MM.1S (cell line): Measurements from ENCODE around the gene TIFAB.

Experiments used
- DNase-seq: peaks from one replicate; pipeline ENCODE4 v3.0.0-alpha.2; 2015
- H2AFZ ChIP-seq: fragments of 300-600 bp; sonication (generic); 2 replicates; pipeline ENCODE4 v1.6.0; 2016; ENCODE audit warnings: antibody characterized with exemption, low read length
- H3F3A ChIP-seq: fragments of 300-600 bp; sonication (generic); 2 replicates; pipeline ENCODE4 v1.6.1; 2016; ENCODE audit warnings: mild to moderate bottlenecking, antibody characterized with exemption, low read length, moderate library complexity, mixed read lengths; ENCODE audit not compliant: insufficient read depth
- H3K27ac ChIP-seq: fragments of 300-600 bp; sonication (generic); 2 replicates; pipeline ENCODE4 v1.5.1; 2016; ENCODE audit warnings: mild to moderate bottlenecking, low read length
- H3K27me3 ChIP-seq: fragments of 300-600 bp; sonication (generic); replicated peaks from 2 replicates; pipeline ENCODE4 v1.6.0; 2016; ENCODE audit warnings: low read length; ENCODE audit not compliant: insufficient read depth
- H3K36me3 ChIP-seq: fragments of 300-600 bp; sonication (generic); replicated peaks from 2 replicates; pipeline ENCODE4 v1.6.1; 2016; ENCODE audit warnings: mild to moderate bottlenecking, low read length, mixed read lengths; ENCODE audit not compliant: insufficient read depth
- H3K4me1 ChIP-seq: fragments of 300-600 bp; sonication (generic); 2 replicates; pipeline ENCODE4 v1.6.1; 2016; ENCODE audit warnings: low read length, mixed read lengths
- H3K4me2 ChIP-seq: fragments of 300-600 bp; sonication (generic); 2 replicates; pipeline ENCODE4 v1.6.0; 2016; ENCODE audit warnings: low read depth, low read length
- H3K4me3 ChIP-seq: fragments of 300-600 bp; sonication (generic); 2 replicates; pipeline ENCODE4 v1.5.1; 2016; ENCODE audit warnings: low read length, mixed read lengths
- H3K79me2 ChIP-seq: fragments of 300-600 bp; sonication (generic); 2 replicates; pipeline ENCODE4 v1.6.1; 2016; ENCODE audit warnings: mixed run types, low read length, mixed read lengths
- H3K9ac ChIP-seq: fragments of 300-600 bp; sonication (generic); 2 replicates; pipeline ENCODE4 v1.6.1; 2016; ENCODE audit warnings: low read length, mixed read lengths
- H3K9me2 ChIP-seq: fragments of 300-600 bp; sonication (generic); replicated peaks from 2 replicates; pipeline ENCODE4 v1.6.1; 2016; ENCODE audit warnings: mild to moderate bottlenecking, low read length, mixed read lengths; ENCODE audit not compliant: insufficient read depth
- H3K9me3 ChIP-seq: fragments of 300-600 bp; sonication (generic); replicated peaks from 2 replicates; pipeline ENCODE4 v1.6.1; 2016; ENCODE audit warnings: mild to moderate bottlenecking, low read length, mixed read lengths; ENCODE audit not compliant: insufficient read depth
- H4K20me1 ChIP-seq: fragments of 300-600 bp; sonication (generic); 2 replicates; pipeline ENCODE4 v1.6.1; 2016; ENCODE audit warnings: mild to moderate bottlenecking, low read length, moderate library complexity, mixed read lengths; ENCODE audit not compliant: insufficient read depth
- EZH2 ChIP-seq: fragments of 300-600 bp; sonication (generic); optimal IDR thresholded peaks from 2 replicates; pipeline ENCODE3; 2017; ENCODE audit warnings: low read depth, mild to moderate bottlenecking, antibody characterized with exemption, low read length, mixed read lengths
- EZH2phosphoT487 ChIP-seq: fragments of 300-600 bp; sonication (generic); IDR thresholded peaks from 2 replicates; pipeline ENCODE4 v1.6.1; 2018; ENCODE audit warnings: antibody characterized with exemption, low read length
- TF ChIP-seq, protein P1 (sequence below): fragments of 300-600 bp; sonication (generic); IDR thresholded peaks from 2 replicates; pipeline ENCODE4 v1.5.1; 2016; ENCODE audit warnings: antibody characterized with exemption, low read length, mixed read lengths

The TIFAB gene

DNA sequence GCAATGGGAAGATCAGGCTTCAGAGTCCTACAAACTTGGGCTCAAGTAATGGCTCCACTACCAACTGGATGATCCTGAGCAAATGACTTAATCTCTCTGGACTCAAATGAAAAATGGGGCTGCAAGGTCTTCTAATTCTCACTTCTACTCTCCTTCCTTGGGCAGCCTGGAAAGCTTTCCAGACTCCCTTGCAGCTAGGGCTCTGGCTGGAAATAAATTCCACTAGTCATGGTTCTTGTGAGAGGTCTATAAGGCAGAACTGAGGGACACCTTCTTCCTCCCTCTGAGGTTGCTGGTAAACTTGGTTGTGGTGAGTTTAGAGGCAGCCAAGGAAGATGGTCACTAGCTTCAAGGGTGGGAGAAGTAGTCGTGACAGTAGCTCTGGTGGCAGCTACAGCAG is 23.6 kb downstream of the TIFAB start:
- Histone ChIP-seq H3K4me3 (no peak overlapping the region), H3K79me2 (no peaks in the 10 kb centered on the region), H3K4me1 (no peaks in the 10 kb centered on the region), H3K4me2 (no peak overlapping the region), H3K36me3 (no peaks in the 10 kb centered on the region), H3K9me2 (no peaks in the 10 kb centered on the region), H3K27me3 (no peaks in the 10 kb centered on the region), H3K27ac (no peak overlapping the region), H3K9ac (no peak overlapping the region), H3K9me3 (no peaks in the 10 kb centered on the region), H3F3A (no peaks in the 10 kb centered on the region), H4K20me1 (no peaks in the 10 kb centered on the region), H2AFZ (no peak overlapping the region)
- no peak for DNase-seq
- TF ChIP-seq, protein P1, sequence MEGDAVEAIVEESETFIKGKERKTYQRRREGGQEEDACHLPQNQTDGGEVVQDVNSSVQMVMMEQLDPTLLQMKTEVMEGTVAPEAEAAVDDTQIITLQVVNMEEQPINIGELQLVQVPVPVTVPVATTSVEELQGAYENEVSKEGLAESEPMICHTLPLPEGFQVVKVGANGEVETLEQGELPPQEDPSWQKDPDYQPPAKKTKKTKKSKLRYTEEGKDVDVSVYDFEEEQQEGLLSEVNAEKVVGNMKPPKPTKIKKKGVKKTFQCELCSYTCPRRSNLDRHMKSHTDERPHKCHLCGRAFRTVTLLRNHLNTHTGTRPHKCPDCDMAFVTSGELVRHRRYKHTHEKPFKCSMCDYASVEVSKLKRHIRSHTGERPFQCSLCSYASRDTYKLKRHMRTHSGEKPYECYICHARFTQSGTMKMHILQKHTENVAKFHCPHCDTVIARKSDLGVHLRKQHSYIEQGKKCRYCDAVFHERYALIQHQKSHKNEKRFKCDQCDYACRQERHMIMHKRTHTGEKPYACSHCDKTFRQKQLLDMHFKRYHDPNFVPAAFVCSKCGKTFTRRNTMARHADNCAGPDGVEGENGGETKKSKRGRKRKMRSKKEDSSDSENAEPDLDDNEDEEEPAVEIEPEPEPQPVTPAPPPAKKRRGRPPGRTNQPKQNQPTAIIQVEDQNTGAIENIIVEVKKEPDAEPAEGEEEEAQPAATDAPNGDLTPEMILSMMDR = no peak
- TF ChIP-seq EZH2 (no peak), EZH2phosphoT487 (no peak)

DNA sequence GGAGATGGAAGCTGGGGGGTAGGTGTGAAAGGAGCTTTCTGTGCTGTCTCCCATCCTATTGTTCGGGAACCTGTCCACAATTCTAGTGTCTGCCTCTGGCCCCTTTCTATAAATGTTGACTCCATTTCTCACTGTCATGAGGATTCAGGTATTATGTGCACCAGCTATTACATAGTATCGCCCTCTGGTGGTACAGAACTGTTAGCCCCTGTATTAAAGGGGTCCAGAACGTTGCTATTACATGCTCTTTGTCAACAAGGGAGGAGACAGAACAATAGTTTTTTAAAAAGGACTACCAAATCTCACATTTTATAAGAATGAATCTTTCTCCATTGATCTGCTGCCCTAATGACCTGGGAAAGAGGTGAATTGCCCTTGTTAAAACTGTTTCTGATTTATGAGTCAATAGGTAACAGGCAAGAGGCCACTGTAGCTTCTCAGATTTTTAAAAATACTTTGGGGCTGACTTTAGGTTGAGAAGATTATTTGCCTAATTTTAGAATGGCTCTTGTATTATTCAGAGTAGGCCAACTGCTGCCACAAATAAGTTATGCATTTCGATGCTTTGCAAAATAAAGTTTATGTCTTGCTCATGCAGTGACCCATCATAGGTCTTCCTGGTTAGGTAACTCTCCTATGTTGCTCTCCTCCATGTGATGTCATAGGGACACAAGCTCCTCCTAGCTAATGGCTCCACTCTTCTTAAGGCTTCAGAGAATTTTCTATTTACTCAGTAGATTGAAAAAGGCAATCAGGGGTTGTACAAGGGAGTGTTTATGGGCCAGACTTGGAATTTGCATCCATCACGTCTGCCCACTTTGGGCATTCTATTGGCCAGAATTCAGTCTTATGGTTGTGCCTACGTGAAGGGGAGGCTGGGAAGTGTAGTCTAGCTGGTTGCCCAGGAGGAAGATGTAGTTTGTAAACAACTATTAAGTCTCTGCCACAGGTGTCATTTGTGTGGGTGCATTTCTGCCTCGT is 25.8 kb downstream of the TIFAB start:
- H3K4me3 ChIP-seq = no peak overlapping the region
- no peaks in the 10 kb centered on the region for H3K9me2 ChIP-seq
- H2AFZ ChIP-seq = no peak overlapping the region
- no peak for TF ChIP-seq EZH2phosphoT487
- TF ChIP-seq, protein P1 = peak; percentile 76
- TF ChIP-seq EZH2 = no peak
- peak; percentile 62 for DNase-seq
- H3K36me3 ChIP-seq = no peaks in the 10 kb centered on the region
- H3F3A ChIP-seq = no peaks in the 10 kb centered on the region
- H3K4me1 ChIP-seq = no peaks in the 10 kb centered on the region
- no peaks in the 10 kb centered on the region for H4K20me1 ChIP-seq
- H3K79me2 ChIP-seq = no peaks in the 10 kb centered on the region
- H3K9me3 ChIP-seq = no peaks in the 10 kb centered on the region
- H3K9ac ChIP-seq = no peak overlapping the region
- H3K27me3 ChIP-seq = no peaks in the 10 kb centered on the region
- no peak overlapping the region for H3K27ac ChIP-seq
- H3K4me2 ChIP-seq = no peak overlapping the region

DNA sequence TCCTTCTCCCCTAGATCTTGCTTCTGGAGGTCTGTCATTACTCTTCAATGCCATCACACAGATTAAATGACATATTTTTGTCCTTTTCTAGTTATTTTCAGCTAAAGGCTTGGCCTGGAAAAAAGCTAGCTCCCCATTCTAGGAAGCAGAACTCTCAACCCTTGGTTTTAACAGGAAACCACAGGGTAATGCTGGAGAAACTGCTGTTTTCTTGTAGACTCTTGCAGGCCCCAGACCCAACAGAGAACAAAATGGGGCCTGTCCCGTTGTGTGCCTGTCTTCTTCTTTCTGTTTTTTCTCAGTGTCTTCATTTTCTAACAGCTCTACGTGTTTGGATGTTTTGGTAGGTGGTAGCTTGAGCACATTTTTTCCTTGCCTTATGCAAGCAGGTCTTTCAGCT is 26.5 kb downstream of the TIFAB start:
- no peak for DNase-seq
- H3K4me3 ChIP-seq = no peak overlapping the region
- H3K4me1 ChIP-seq = no peaks in the 10 kb centered on the region
- H4K20me1 ChIP-seq = no peaks in the 10 kb centered on the region
- TF ChIP-seq, protein P1 = no peak
- TF ChIP-seq EZH2 (no peak), EZH2phosphoT487 (no peak)
- no peaks in the 10 kb centered on the region for H3K27me3 ChIP-seq
- H3K79me2 ChIP-seq = no peaks in the 10 kb centered on the region
- H3K36me3 ChIP-seq = no peaks in the 10 kb centered on the region
- H3K9ac ChIP-seq = no peak overlapping the region
- H3F3A ChIP-seq = no peaks in the 10 kb centered on the region
- no peak overlapping the region for H3K4me2 ChIP-seq
- H2AFZ ChIP-seq = no peak overlapping the region
- H3K27ac ChIP-seq = no peak overlapping the region
- no peaks in the 10 kb centered on the region for H3K9me2 ChIP-seq
- H3K9me3 ChIP-seq = no peaks in the 10 kb centered on the region
